K562 (cell line): ENCODE results near the gene IGF2. TPM values are rescaled to one million over a fixed set of nuclear protein-coding genes. Genes with fewer than 3 reads are reported as not detected.

Source experiments
- ATAC-seq: fragments of 200-7000 bp; cut with Tn5 transposase; 3 replicates; pipeline ENCODE4 v1.9.1; 2020; ENCODE audit warnings: moderate library complexity
- BruUV-seq: library from RNA; stranded (reverse); fragments of 400-500 nt; replicated peaks from 2 replicates; lab custom pipeline; 2021; lab: Mats Ljungman, UMichigan
- CTCF ChIA-PET: fragments of 300-600 bp; formaldehyde crosslinking; extraction: SDS; loops from one replicate; lab custom pipeline; 2021; ENCODE audit warnings: low intra/inter-chr PET ratio; lab: Yijun Ruan, JAX
- POLR2A ChIA-PET: fragments of 300-600, 350-650 bp; sonication (Branson Sonifier 250); formaldehyde crosslinking; extraction: SDS; loops from one replicate; lab custom pipeline; 2021; ENCODE audit warnings: antibody characterized with exemption, inconsistent platforms; lab: Yijun Ruan, JAX
- DNase-seq, 4 experiments: peaks; one replicate each; pipeline versions ENCODE4 v3.0.0 to v3.0.0-alpha.2; 2011 to 2018; ENCODE audit warnings: low spot score in 3 of 4, mixed read lengths in 3 of 4; ENCODE audit errors: extremely low read depth in 1 of 4
- FAIRE-seq: peaks from 2 replicates; lab custom pipeline; 2011; peaks lifted over from hg19 to GRCh38; lab: Jason Lieb, UNC
- H2AFZ ChIP-seq: 2 replicates; pipeline ENCODE4 v1.6.0; 2011; ENCODE audit warnings: low read depth, low read length, control low read depth, inconsistent platforms
- H3K27ac ChIP-seq: fragments of 200-600 bp; 3 replicates; pipeline ENCODE4 v1.8.0; 2011; ENCODE audit warnings: low read depth, mild to moderate bottlenecking, control low read depth, inconsistent platforms, low read length, moderate library complexity, mixed read lengths; ENCODE audit errors: extremely low read depth
- H3K27me3 ChIP-seq, 2 experiments: fragments of 300-600 bp in 1 of 2; 2 replicates in 1 of 2; 3 replicates in 1 of 2; pipeline versions ENCODE4 v1.6.0 to v1.8.0; 2011; ENCODE audit warnings: inconsistent platforms in 2 of 2, low read length in 2 of 2, mild to moderate bottlenecking in 1 of 2, mixed read lengths in 1 of 2, moderate library complexity in 1 of 2; ENCODE audit not compliant: control insufficient read depth in 2 of 2, insufficient read depth in 2 of 2
- H3K36me3 ChIP-seq: fragments of 300-600 bp; 3 replicates; pipeline ENCODE4 v1.8.0; 2011; ENCODE audit warnings: mild to moderate bottlenecking, low read length, inconsistent platforms; ENCODE audit not compliant: control insufficient read depth, insufficient read depth
- H3K4me1 ChIP-seq, 2 experiments: fragments of 200-600 bp in 1 of 2; replicated peaks in 1 of 2; 2 replicates in 1 of 2; 3 replicates in 1 of 2; pipeline versions ENCODE4 v1.5.1 to v1.8.0; 2011; ENCODE audit warnings: inconsistent platforms in 2 of 2, low read length in 2 of 2, mild to moderate bottlenecking in 1 of 2, mixed read lengths in 1 of 2, moderate library complexity in 1 of 2; ENCODE audit not compliant: control insufficient read depth in 2 of 2, insufficient read depth in 2 of 2
- H3K4me2 ChIP-seq: 2 replicates; pipeline ENCODE4 v1.6.1; 2011; ENCODE audit warnings: low read length, control low read depth, inconsistent platforms, mixed read lengths; ENCODE audit not compliant: insufficient read depth
- H3K4me3 ChIP-seq: fragments of 200-600 bp; sonication (generic), shearing (Covaris generic); 2 replicates; pipeline ENCODE4 v1.5.1; 2016; ENCODE audit warnings: control low read depth, inconsistent platforms
- H3K79me2 ChIP-seq: fragments of 200-600 bp; 3 replicates; pipeline ENCODE4 v1.8.0; 2011; ENCODE audit warnings: low read length, inconsistent platforms; ENCODE audit not compliant: control insufficient read depth, insufficient read depth
- H3K9ac ChIP-seq, 2 experiments: 2 replicates each; pipeline versions ENCODE4 v1.6.0 to v1.6.1; 2011; ENCODE audit warnings: low read depth in 2 of 2, low read length in 2 of 2, control low read depth in 1 of 2, inconsistent platforms in 1 of 2, mild to moderate bottlenecking in 1 of 2, mixed read lengths in 1 of 2; ENCODE audit not compliant: insufficient read depth in 1 of 2
- H3K9me1 ChIP-seq: one replicate; pipeline ENCODE4 v1.6.0; 2011; ENCODE audit warnings: inconsistent platforms, mild to moderate bottlenecking, low read length, moderate library complexity; ENCODE audit not compliant: control insufficient read depth, insufficient read depth
- H3K9me3 ChIP-seq: replicated peaks from 2 replicates; pipeline ENCODE4 v1.5.1; 2011; ENCODE audit warnings: low read depth, low read length, inconsistent platforms; ENCODE audit not compliant: control insufficient read depth, insufficient read depth
- H4K20me1 ChIP-seq: replicated peaks from 2 replicates; pipeline ENCODE4 v1.6.1; 2011; ENCODE audit warnings: low read length, inconsistent platforms, mixed read lengths; ENCODE audit not compliant: control insufficient read depth, insufficient read depth
- KDM2B ChIP-seq: fragments of 250-450 bp; sonication (Bioruptor Pico); IDR thresholded peaks from 2 replicates; pipeline ENCODE4 v1.8.0; 2021; ENCODE audit warnings: mild to moderate bottlenecking, moderate library complexity
- RFX5 ChIP-seq: IDR thresholded peaks from 2 replicates; pipeline ENCODE4 v1.6.1; 2011; ENCODE audit warnings: low read depth, mild to moderate bottlenecking, improper control_type of control experiment, low read length
- SIRT6 ChIP-seq: IDR thresholded peaks from one replicate; pipeline ENCODE4 v1.6.1; 2012; ENCODE audit warnings: low read depth, mild to moderate bottlenecking, control low read depth, inconsistent platforms, low read length, moderate library complexity
- SP1 ChIP-seq: sonication (generic); formaldehyde crosslinking; IDR thresholded peaks from 2 replicates; pipeline ENCODE4 v1.8.1; 2022; ENCODE audit warnings: mild to moderate bottlenecking, missing genetic modification reagents
- SRSF3 ChIP-seq: fragments of 200-400 bp; formaldehyde crosslinking; IDR thresholded peaks from 2 replicates; pipeline ENCODE4 v1.6.1; 2016; ENCODE audit warnings: mild to moderate bottlenecking, low read length, moderate library complexity; ENCODE audit not compliant: insufficient read depth
- SRSF9 ChIP-seq: fragments of 200-400 bp; formaldehyde crosslinking; IDR thresholded peaks from 2 replicates; pipeline ENCODE4 v1.6.1; 2017; ENCODE audit warnings: low read depth, low read length, borderline replicate concordance
- SUPT5H ChIP-seq: fragments of 450-650 bp; IDR thresholded peaks from 2 replicates; pipeline ENCODE4 v1.6.1; 2016
- ZNF436 ChIP-seq: fragments of 250-450, 450-650 bp; sonication (Bioruptor Pico); formaldehyde crosslinking; IDR thresholded peaks from 2 replicates; pipeline ENCODE4 v1.7.0; 2020; ENCODE audit warnings: mild to moderate bottlenecking
- WGBS: fragments of 100-300 bp; shearing (Covaris generic); methylation state at CpG from one replicate; pipeline ENCODE4 v1.1.6; 2016; ENCODE audit warnings: low coverage, mixed read lengths; ENCODE audit not compliant: insufficient coverage; ENCODE audit errors: missing lambda C conversion rate; 5-methylcytosine and 5-hydroxymethylcytosine counted together
- in situ Hi-C: fragments of 300-500 bp; cut with MboI; formaldehyde crosslinking; loops from 4 replicates; pipeline ENCODE4 v1.15.0; 2018; ENCODE audit warnings: inconsistent platforms, mixed read lengths
- intact Hi-C: fragments of 100-400 bp; cut with micrococcal nuclease; formaldehyde crosslinking; loops from 2 replicates; pipeline ENCODE4 v1.14.2; 2022
- polyA plus RNA-seq, 8 experiments: library from polyadenylated mRNA; depleted of rRNA in 4 of 8; stranded (reverse) in 5 of 8; unstranded in 3 of 8; fragments of >200 nt; fragmentation: Nextera tagmentation in 2 of 8; fragmentation: Illumina TruSeq in 1 of 8; extraction: Ambion mirVana in 2 of 8; extraction: Trizol in 1 of 8; gene quantifications; 2 replicates each; pipeline versions ENCODE4 v1.2.1 to v1.2.3, GENCODE V29; 2011 to 2014; ENCODE audit warnings: inconsistent platforms in 1 of 8, missing spikeins in 1 of 8
- total RNA-seq, 7 experiments: library from RNA; depleted of rRNA in 6 of 7; stranded (reverse); fragments of >200 nt in 6 of 7; fragmentation: Illumina TruSeq in 2 of 7; extraction: Trizol in 2 of 7; gene quantifications; 2 replicates each; pipeline versions ENCODE4 v1.2.1 to v1.2.3, GENCODE V29; 2011 to 2021; ENCODE audit warnings: low replicate concordance in 1 of 7
- TF ChIP-seq, protein P1 (sequence below): fragments of 450-650 bp; IDR thresholded peaks from 2 replicates; pipeline ENCODE4 v1.6.1; 2016; ENCODE audit warnings: borderline replicate concordance
- TF ChIP-seq, protein P2 (sequence below), 2 experiments: fragments of 450-650 bp; formaldehyde crosslinking in 1 of 2; IDR thresholded peaks; 2 replicates each; pipeline versions ENCODE4 v1.4.0 to v1.6.1; 2014 to 2020; ENCODE audit warnings: mild to moderate bottlenecking in 2 of 2, borderline replicate concordance in 1 of 2, low read depth in 1 of 2

Gene IGF2
- total and polyA plus RNA-seq, 9 of the 15 experiments (the other 6 are each of a cell fraction or from before 2014, with no cell fraction given) = 0.16 TPM; not detected in 8

DNA sequence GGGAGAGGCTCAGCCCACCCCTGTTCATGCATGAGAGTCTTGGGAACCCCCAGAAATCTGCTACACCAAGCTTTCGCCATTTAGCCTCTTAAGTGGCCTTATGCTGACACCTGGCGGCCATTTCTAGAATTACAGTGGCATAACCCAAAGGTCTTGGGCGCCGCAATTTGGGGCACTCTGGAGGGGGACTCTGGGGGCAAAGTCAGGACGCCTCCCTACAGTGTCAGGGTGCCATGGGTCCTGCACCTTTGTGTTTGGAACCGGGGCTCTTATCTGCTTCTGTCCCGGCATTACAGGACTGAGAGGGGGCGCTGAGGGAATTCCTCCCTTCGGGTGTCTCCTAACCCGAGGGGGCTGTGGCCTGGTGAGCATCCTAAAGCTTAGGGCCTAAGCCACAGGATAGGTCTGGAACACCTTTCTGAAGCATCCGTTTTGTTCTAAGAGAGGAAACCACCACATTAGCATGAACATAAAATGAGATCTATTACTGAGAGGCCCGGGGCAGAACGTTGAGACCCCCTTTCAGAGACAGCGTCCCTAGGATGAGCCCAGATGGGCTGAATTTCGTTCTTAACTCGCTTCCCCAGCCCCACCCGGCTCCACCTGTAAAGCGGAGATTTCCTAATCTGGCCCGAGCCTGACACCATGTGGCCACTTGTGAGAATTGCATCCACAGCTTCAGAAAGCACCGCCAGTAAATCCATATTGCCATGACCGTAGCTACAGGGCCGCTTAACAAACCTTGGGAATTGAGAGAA, 12.5 kb upstream of the IGF2 start:
- Histone ChIP-seq H3K9ac (no peak overlapping the region), H2AFZ (no peak overlapping the region), H3K36me3 (no peaks in the 10 kb centered on the region), H4K20me1 (peaks cover 26% of the 10 kb centered on the region; the same call in 1 of the 2 replicates), H3K4me2 (no peak overlapping the region), H3K79me2 (no peaks in the 10 kb centered on the region), H3K4me3 (no peak overlapping the region), H3K9me3 (no peaks in the 10 kb centered on the region), H3K9me1 (no peaks in the 10 kb centered on the region), H3K27ac (no peak overlapping the region), H3K4me1 (peaks cover 0 to 26% of the 10 kb centered on the region in 2 experiments; a peak in 1 of 5 replicates), H3K27me3 (peaks cover 0 to 44% of the 10 kb centered on the region in 2 experiments; a peak in 3 of 5 replicates)
- in situ Hi-C loops = loop anchor here (10.0 kb wide), 2 partner anchors 297 to 457 kb away; partner anchors contain the start of genes KRTAP5-6 and LSP1
- intact Hi-C loops = loop anchor here (5.0 kb wide), 1 partner anchor 324 kb away; no protein-coding TSS in a partner anchor
- FAIRE-seq (peak; percentile 97), DNase-seq (peak; percentile 80 to 87 (median 82)), ATAC-seq (peak; percentile 80)
- CTCF ChIA-PET = interaction anchor here (0.6 to 3.7 kb wide), 10 partner anchors 108 to 499 kb away, joined by 3 to 111 read pairs (median 4); partner anchors contain the start of gene TNNI2
- no TSS peak for BruUV-seq
- POLR2A ChIA-PET = interaction anchor here (0.6 to 1.7 kb wide), 6 partner anchors 53 to 273 kb away, joined by 3 to 6 read pairs (median 5); no protein-coding TSS in a partner anchor
- WGBS = 0% methylated on average over 22 of the region's 22 CpGs
- TF ChIP-seq SUPT5H (no peak), KDM2B (CRISPR knock-in tag) (no peak), SRSF9 (no peak), SP1 (0 out of 2 replicates have a peak, but pooled peaks have one; percentile 36), SRSF3 (no peak), RFX5 (no peak), ZNF436 (no peak), SIRT6 (no peak)
- TF ChIP-seq, protein P1, sequence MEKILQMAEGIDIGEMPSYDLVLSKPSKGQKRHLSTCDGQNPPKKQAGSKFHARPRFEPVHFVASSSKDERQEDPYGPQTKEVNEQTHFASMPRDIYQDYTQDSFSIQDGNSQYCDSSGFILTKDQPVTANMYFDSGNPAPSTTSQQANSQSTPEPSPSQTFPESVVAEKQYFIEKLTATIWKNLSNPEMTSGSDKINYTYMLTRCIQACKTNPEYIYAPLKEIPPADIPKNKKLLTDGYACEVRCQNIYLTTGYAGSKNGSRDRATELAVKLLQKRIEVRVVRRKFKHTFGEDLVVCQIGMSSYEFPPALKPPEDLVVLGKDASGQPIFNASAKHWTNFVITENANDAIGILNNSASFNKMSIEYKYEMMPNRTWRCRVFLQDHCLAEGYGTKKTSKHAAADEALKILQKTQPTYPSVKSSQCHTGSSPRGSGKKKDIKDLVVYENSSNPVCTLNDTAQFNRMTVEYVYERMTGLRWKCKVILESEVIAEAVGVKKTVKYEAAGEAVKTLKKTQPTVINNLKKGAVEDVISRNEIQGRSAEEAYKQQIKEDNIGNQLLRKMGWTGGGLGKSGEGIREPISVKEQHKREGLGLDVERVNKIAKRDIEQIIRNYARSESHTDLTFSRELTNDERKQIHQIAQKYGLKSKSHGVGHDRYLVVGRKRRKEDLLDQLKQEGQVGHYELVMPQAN = no peak
- TF ChIP-seq, protein P2, sequence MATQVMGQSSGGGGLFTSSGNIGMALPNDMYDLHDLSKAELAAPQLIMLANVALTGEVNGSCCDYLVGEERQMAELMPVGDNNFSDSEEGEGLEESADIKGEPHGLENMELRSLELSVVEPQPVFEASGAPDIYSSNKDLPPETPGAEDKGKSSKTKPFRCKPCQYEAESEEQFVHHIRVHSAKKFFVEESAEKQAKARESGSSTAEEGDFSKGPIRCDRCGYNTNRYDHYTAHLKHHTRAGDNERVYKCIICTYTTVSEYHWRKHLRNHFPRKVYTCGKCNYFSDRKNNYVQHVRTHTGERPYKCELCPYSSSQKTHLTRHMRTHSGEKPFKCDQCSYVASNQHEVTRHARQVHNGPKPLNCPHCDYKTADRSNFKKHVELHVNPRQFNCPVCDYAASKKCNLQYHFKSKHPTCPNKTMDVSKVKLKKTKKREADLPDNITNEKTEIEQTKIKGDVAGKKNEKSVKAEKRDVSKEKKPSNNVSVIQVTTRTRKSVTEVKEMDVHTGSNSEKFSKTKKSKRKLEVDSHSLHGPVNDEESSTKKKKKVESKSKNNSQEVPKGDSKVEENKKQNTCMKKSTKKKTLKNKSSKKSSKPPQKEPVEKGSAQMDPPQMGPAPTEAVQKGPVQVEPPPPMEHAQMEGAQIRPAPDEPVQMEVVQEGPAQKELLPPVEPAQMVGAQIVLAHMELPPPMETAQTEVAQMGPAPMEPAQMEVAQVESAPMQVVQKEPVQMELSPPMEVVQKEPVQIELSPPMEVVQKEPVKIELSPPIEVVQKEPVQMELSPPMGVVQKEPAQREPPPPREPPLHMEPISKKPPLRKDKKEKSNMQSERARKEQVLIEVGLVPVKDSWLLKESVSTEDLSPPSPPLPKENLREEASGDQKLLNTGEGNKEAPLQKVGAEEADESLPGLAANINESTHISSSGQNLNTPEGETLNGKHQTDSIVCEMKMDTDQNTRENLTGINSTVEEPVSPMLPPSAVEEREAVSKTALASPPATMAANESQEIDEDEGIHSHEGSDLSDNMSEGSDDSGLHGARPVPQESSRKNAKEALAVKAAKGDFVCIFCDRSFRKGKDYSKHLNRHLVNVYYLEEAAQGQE (IDR thresholded peaks at IDR 0.05; ENCODE audit: borderline replicate concordance) = peak; percentile 36; the same call in 1 of the 2 replicates
- TF ChIP-seq, protein P2 (CRISPR knock-in tag; IDR thresholded peaks at IDR 0.05; ENCODE audit: low read depth) = no peak
